ENCODE results near the gene SLC6A12.
"Not testable (repeated sequence)": the region's sequence is repeated elsewhere in the genome, so short reads cannot be mapped to it uniquely, and the experiment has no call there.

Gene SLC6A12

DNA sequence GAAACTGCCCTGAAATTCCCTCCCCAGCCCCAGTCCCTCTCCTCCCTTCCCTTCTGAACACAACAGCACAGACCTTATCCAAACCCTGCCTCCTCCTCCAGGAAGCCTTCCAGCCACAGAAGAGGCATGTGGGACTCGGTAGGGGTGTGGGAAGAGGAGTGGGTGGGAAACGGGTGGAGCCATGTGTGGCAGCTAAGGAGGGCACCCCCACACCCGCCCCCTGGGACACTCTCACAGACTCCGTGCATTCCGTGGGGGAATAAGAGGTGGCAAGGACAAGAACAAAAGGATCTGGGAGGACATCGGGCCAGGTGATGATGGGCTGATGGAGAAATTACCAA lies 24.4 kb downstream of the SLC6A12 start:
- no peak for ATAC-seq

DNA sequence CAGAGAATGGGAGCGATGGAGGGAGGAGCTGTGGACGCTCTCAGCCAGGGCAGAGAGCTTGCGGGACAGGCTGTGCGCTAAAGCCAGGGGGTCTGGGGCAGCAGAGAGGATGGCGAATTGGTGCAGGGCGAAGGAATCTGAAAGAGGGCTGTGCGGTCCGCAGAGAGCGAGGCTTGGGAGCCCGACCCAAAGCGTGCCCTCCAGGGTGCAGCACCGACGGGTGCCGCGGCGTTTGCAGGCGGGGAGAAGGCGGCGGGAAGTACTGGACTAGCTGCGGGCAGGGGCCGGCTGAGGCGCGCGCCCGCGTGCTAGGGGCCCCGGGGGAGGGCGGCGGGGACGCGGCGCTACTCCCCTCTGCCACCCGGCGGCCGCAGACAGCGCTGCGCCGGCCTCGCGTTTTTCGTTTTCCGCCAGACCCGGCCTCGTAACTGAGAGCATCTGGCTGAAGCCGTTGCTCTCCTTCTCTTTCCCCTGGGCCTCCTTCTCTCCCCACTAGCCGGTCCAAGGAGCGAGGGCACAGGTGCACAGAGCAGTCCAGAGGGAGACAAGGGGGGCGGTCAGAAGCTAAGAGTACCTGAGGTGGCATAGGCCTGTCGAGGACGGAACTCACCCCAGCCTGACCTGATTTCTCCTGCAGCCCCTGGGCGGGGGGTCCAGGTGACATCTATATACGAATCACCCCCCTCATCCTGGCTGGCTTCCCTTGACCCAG lies 24.9 kb downstream of the SLC6A12 start:
- ATAC-seq: peak; percentile 92
- TF ChIP-seq, protein P1, sequence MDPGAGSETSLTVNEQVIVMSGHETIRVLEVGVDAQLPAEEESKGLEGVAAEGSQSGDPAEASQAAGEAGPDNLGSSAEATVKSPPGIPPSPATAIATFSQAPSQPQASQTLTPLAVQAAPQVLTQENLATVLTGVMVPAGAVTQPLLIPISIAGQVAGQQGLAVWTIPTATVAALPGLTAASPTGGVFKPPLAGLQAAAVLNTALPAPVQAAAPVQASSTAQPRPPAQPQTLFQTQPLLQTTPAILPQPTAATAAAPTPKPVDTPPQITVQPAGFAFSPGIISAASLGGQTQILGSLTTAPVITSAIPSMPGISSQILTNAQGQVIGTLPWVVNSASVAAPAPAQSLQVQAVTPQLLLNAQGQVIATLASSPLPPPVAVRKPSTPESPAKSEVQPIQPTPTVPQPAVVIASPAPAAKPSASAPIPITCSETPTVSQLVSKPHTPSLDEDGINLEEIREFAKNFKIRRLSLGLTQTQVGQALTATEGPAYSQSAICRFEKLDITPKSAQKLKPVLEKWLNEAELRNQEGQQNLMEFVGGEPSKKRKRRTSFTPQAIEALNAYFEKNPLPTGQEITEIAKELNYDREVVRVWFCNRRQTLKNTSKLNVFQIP (CRISPR knock-in tag; IDR thresholded peaks at IDR 0.05; ENCODE audit: borderline replicate concordance, low read depth): no peak
- TF ChIP-seq ZNF8 (CRISPR knock-in tag; IDR thresholded peaks at IDR 0.05) (no peak), ESRRG (CRISPR knock-in tag; IDR thresholded peaks at IDR 0.05) (no peak), TOX (CRISPR knock-in tag; IDR thresholded peaks at IDR 0.05; ENCODE audit: borderline replicate concordance) (no peak)
- TF ChIP-seq, protein P2, sequence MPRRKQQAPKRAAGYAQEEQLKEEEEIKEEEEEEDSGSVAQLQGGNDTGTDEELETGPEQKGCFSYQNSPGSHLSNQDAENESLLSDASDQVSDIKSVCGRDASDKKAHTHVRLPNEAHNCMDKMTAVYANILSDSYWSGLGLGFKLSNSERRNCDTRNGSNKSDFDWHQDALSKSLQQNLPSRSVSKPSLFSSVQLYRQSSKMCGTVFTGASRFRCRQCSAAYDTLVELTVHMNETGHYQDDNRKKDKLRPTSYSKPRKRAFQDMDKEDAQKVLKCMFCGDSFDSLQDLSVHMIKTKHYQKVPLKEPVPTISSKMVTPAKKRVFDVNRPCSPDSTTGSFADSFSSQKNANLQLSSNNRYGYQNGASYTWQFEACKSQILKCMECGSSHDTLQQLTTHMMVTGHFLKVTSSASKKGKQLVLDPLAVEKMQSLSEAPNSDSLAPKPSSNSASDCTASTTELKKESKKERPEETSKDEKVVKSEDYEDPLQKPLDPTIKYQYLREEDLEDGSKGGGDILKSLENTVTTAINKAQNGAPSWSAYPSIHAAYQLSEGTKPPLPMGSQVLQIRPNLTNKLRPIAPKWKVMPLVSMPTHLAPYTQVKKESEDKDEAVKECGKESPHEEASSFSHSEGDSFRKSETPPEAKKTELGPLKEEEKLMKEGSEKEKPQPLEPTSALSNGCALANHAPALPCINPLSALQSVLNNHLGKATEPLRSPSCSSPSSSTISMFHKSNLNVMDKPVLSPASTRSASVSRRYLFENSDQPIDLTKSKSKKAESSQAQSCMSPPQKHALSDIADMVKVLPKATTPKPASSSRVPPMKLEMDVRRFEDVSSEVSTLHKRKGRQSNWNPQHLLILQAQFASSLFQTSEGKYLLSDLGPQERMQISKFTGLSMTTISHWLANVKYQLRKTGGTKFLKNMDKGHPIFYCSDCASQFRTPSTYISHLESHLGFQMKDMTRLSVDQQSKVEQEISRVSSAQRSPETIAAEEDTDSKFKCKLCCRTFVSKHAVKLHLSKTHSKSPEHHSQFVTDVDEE (CRISPR knock-in tag; IDR thresholded peaks at IDR 0.05): no peak

More for the DNA sequence above, 24.4 kb downstream of the SLC6A12 start:
- no peak for TF ChIP-seq ZC3H10 (CRISPR knock-in tag; IDR thresholded peaks at IDR 0.05)

GRCh38 chr12:187986-188909 lies 25.7 kb downstream of the SLC6A12 start:
- not testable (repeated sequence) for ATAC-seq

DNA sequence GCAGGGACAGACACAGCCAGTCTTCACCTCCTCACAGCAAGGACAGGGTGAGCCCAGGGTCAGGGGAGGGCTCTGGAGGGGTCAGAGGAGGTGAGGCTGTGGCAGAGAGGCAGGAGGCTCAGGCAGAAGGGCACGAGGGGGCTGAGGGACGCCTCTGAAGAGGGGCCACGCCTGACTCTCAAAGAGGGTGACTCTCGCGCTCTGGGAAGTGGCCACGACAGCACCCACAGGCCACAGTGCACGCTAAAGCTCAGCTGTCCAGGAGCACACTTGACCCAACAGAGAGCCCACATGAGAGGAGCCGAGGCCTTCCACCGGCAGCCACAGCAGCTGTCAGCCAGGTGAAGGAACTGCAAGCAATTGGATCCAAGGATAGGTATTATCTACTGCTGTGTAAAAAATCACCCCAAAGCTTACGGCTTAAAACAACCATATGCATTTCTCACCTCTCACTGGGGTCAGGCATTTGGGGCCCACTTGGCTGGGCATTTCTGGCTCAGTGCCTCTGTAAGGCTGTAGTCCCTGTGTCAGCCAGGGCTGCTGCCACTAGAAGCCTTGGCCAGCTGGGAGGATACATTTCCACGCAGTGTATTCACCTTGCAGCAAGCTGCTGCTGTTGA lies 27.8 kb downstream of the SLC6A12 start:
- TF ChIP-seq ZFP3 (CRISPR knock-in tag; IDR thresholded peaks at IDR 0.05): no peak
- TF ChIP-seq RARB (CRISPR knock-in tag; IDR thresholded peaks at IDR 0.05): no peak
- TF ChIP-seq ZNF70 (CRISPR knock-in tag; IDR thresholded peaks at IDR 0.05): no peak
- no peak for TF ChIP-seq ISL1 (CRISPR knock-in tag; IDR thresholded peaks at IDR 0.05)
- no peak for ATAC-seq

DNA sequence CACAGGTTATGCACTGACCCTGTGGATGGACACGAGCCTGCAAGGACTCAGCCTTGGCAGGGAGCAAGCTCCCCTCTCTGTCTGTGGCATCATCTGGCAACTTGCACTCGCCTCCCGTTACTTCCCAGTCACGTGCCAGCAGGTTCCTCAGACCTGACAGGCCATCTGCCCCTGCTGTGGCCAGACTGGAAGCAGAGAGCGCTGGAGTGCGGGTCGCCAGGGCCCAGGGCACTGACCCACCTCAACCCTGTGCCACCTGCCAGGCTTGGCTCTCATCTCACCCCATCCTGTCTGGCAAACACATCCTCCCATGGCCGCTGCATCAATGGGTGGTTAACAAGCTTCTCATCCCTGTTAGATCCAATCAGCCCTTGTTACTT lies 28.4 kb downstream of the SLC6A12 start:
- TF ChIP-seq TCF4 (CRISPR knock-in tag; IDR thresholded peaks at IDR 0.05; ENCODE audit: borderline replicate concordance) (no peak), OSR1 (CRISPR knock-in tag; IDR thresholded peaks at IDR 0.05) (no peak), ZNF565 (CRISPR knock-in tag; conservative IDR thresholded peaks at IDR 0.05; ENCODE audit: low read depth) (no peak), TOX (CRISPR knock-in tag; IDR thresholded peaks at IDR 0.05; ENCODE audit: borderline replicate concordance) (no peak), ISL1 (CRISPR knock-in tag; IDR thresholded peaks at IDR 0.05) (no peak), ESRRG (CRISPR knock-in tag; IDR thresholded peaks at IDR 0.05) (no peak), BACH2 (CRISPR knock-in tag; IDR thresholded peaks at IDR 0.05; ENCODE audit: borderline replicate concordance) (no peak), PPARA (CRISPR knock-in tag; IDR thresholded peaks at IDR 0.05; ENCODE audit: borderline replicate concordance) (no peak), CSDC2 (CRISPR knock-in tag; IDR thresholded peaks at IDR 0.05) (no peak), SNAI2 (CRISPR knock-in tag; IDR thresholded peaks at IDR 0.05) (no peak), ZNF70 (CRISPR knock-in tag; IDR thresholded peaks at IDR 0.05) (no peak), CREB5 (CRISPR knock-in tag; IDR thresholded peaks at IDR 0.05; ENCODE audit: low read depth) (no peak), ZFP30 (CRISPR knock-in tag; IDR thresholded peaks at IDR 0.05) (no peak)
- TF ChIP-seq, protein P2 (CRISPR knock-in tag; IDR thresholded peaks at IDR 0.05): no peak
- TF ChIP-seq, protein P1 (CRISPR knock-in tag; IDR thresholded peaks at IDR 0.05; ENCODE audit: borderline replicate concordance, low read depth): no peak
- ATAC-seq: no peak
